Measurements from ENCODE around the gene TUBA4B. TPM values are rescaled to one million over a fixed set of nuclear protein-coding genes. Genes with fewer than 3 reads are reported as not detected.

Gene TUBA4B
- total RNA-seq, 6 donors from 2014 or later, result 0.26 to 8.9 (median 3.1) TPM

DNA sequence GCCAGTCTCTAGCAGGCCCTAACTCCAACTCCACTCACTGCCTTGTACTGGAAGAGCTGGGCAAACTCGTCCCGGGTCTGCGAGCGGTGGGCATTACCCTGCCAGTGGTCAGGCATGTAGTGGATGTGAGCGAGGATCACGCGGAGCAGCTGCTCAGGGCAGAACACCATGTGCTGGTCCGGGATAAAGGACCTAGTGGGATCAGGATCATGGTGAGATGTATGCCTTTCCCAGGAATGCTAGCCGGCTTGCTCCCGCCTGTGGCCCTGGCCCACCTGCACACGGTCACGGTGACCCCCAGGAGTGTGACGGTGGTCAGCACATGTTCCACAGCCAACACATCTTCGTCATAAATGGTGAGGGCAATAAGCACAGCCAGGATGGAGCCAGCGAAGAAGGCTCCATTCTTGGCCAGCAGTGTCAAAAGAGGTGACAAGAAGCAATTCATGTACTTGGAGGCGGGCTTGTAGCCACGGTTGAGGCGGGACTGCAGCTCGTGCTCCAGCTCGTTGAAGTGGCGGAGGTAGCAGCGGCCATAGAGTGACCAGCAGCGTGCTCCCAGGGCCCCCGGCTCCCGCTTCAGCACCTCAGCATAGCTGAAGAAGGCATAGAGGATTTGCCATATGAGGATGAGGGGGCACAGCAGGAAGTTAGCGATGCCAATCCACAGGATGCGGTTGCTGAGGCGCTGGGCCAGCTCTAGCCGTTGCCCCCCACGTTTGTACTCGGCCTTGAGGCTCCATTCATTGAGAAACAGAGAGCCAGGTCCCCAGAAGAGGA lies 29.0 kb upstream of the TUBA4B start:
- TF ChIP-seq, protein P1, sequence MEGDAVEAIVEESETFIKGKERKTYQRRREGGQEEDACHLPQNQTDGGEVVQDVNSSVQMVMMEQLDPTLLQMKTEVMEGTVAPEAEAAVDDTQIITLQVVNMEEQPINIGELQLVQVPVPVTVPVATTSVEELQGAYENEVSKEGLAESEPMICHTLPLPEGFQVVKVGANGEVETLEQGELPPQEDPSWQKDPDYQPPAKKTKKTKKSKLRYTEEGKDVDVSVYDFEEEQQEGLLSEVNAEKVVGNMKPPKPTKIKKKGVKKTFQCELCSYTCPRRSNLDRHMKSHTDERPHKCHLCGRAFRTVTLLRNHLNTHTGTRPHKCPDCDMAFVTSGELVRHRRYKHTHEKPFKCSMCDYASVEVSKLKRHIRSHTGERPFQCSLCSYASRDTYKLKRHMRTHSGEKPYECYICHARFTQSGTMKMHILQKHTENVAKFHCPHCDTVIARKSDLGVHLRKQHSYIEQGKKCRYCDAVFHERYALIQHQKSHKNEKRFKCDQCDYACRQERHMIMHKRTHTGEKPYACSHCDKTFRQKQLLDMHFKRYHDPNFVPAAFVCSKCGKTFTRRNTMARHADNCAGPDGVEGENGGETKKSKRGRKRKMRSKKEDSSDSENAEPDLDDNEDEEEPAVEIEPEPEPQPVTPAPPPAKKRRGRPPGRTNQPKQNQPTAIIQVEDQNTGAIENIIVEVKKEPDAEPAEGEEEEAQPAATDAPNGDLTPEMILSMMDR (IDR thresholded peaks at IDR 0.05), result no peak
- TF ChIP-seq EP300 (IDR thresholded peaks at IDR 0.05) (no peak), POLR2A (IDR thresholded peaks at IDR 0.05) (no peak), POLR2AphosphoS5 (IDR thresholded peaks at IDR 0.05) (no peak)
- Histone ChIP-seq H3K36me3 (peaks cover 46 to 79% (median 66%) of the 10 kb centered on the region in 4 donors), H3K4me3 (no peak overlapping the region), H3K27ac (no peak overlapping the region), H3K27me3 (no peaks in the 10 kb centered on the region), H3K9me3 (no peaks in the 10 kb centered on the region), H3K4me1 (peaks cover 21 to 39% (median 26%) of the 10 kb centered on the region in 4 donors)
- WGBS, 2 donors, result 94% methylated on average over 26 to 31 of the region's 31 CpGs
- ATAC-seq (ENCODE audit: low FRiP score in 2 of 2), result no peak
- peak in 1 of 2 donors; percentile 43 for DNase-seq

DNA sequence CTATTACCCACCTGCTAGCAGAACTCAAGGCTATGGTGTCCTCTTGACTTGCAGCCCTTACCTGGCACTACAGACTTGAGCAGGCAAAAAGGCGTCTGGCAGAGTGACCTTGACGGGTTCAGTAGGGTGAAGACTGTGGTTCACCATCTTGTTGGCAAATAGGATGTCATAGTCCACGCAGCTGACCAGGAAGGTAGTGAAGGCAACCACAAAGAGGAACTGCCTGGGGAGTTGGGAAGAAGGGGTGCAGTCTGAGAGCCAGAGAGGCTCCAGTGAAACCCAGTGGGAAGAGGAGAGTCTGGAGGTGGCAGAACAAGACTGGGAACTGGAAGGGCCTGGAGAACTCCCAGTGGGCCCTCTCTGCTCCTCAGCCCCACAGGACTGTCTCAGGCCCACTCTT lies 27.7 kb upstream of the TUBA4B start:
- Histone ChIP-seq H3K4me3 (no peak overlapping the region), H3K27me3 (no peaks in the 10 kb centered on the region), H3K27ac (peak overlapping the region in 1 of 4 donors; percentile 52), H3K4me1 (peaks cover 16 to 33% (median 20%) of the 10 kb centered on the region in 4 donors), H3K9me3 (no peaks in the 10 kb centered on the region), H3K36me3 (peaks cover 42 to 68% (median 58%) of the 10 kb centered on the region in 4 donors)
- DNase-seq (peak in 1 of 2 donors; percentile 57), ATAC-seq (ENCODE audit: low FRiP score in 2 of 2) (no peak)
- 61 to 68% methylated on average over 3 of the region's 3 CpGs for whole genome bisulfite sequencing, 2 donors
- TF ChIP-seq POLR2A (IDR thresholded peaks at IDR 0.05) (no peak), POLR2AphosphoS5 (IDR thresholded peaks at IDR 0.05) (peak in 1 of 2 donors; percentile 31)

DNA sequence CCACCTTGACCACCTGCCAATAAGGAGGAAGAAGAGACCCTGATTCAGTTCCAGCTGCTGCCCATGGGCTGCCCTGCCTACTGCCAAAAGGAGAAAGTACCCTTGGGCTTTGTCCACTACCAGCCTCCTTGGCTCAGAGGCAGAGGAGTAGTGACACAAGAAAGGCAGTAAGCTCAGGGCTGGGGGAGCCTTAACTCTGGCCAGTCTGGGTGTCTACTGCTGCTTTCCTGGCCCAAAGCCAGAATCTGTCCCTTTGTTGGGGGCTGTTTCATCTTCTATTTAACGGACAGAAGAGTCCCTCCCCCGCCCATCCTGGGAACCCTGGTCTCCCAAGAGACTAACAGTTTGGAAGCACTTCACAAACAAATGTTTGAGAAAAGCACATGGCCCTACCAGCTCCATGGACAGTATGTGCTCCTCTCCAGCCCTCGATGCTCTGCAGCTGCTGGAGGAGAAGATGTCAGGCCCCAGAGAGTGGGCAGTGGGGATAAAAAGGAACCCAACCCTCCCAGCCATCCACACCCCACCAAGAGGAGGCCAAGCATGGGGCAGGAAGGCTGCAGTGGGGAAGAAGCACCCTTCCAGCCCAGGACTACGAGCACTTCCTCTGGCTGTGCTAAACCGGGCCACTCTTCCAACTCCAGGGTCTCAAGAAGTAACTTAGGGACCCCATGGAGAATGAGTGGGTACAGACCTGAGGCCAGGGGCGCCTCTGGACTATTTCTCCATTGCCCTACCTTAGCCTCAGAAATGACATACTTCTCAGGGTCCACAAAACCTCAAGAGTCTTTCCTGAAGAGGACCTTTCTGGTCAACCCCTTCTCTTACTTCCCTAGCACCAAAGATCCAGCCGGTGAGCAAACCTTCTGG lies 24.8 kb upstream of the TUBA4B start:
- DNase-seq (no peak), ATAC-seq (ENCODE audit: low FRiP score in 2 of 2) (no peak)
- TF ChIP-seq EP300 (IDR thresholded peaks at IDR 0.05) (no peak), POLR2A (IDR thresholded peaks at IDR 0.05) (no peak), POLR2AphosphoS5 (IDR thresholded peaks at IDR 0.05) (no peak)
- TF ChIP-seq, protein P1 (IDR thresholded peaks at IDR 0.05), result no peak
- Histone ChIP-seq H3K4me1 (peaks cover 23 to 42% (median 28%) of the 10 kb centered on the region in 4 donors), H3K36me3 (peaks cover 30 to 57% (median 42%) of the 10 kb centered on the region in 4 donors), H3K4me3 (peak overlapping the region; percentile 81 to 92 (median 86)), H3K27me3 (no peaks in the 10 kb centered on the region), H3K27ac (peak overlapping the region; percentile 94 to 97 (median 96)), H3K9me3 (no peaks in the 10 kb centered on the region)
- WGBS, 2 donors, result 41 to 48% methylated on average over 5 to 7 of the region's 7 CpGs

DNA sequence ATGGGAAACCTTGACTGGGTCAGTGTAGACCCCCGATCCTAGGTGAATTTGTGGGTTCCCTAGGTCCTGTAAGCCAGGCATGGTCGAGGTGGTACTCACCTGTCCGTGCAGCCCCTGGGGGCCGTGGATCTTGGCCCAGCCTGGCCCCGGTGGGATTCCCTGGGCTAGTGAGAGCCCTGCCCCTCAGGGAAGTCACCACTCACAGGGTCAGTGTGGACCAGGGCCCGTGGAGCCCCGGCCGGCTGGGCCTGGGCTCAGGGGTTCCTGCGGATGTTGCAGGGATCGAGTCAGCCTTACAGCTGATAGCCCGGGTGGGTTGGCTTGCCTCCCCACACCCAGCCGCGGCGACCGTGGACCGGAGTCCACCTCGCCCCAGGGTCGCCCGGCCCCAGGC lies 24.1 kb upstream of the TUBA4B start:
- ATAC-seq (ENCODE audit: low FRiP score in 2 of 2) (peak in 1 of 2 donors; percentile 28), DNase-seq (no peak)
- H3K27ac ChIP-seq, result peak overlapping the region; percentile 94 to 97 (median 96)
- 0 to 1% methylated on average over 1 to 9 of the region's 19 CpGs for WGBS, 2 donors
- peaks cover 23 to 42% (median 28%) of the 10 kb centered on the region in 4 donors for H3K4me1 ChIP-seq
- H3K36me3 ChIP-seq, result peaks cover 32 to 57% (median 42%) of the 10 kb centered on the region in 4 donors
- H3K4me3 ChIP-seq, result peak overlapping the region; percentile 81 to 92 (median 86)
- H3K9me3 ChIP-seq, result no peaks in the 10 kb centered on the region
- TF ChIP-seq POLR2AphosphoS5 (IDR thresholded peaks at IDR 0.05) (no peak), POLR2A (IDR thresholded peaks at IDR 0.05) (no peak), EP300 (IDR thresholded peaks at IDR 0.05) (no peak)
- TF ChIP-seq, protein P1 (IDR thresholded peaks at IDR 0.05), result no peak
- no peaks in the 10 kb centered on the region for H3K27me3 ChIP-seq

Data from upper lobe of left lung (tissue), 6 donors.